ENCODE results near the gene MED29.
"Not testable (repeated sequence)": the region's sequence is repeated elsewhere in the genome, so short reads cannot be mapped to it uniquely, and the experiment has no call there.

The MED29 gene

GRCh38 chr19:39372047-39372802 lies 19.0 kb upstream of the MED29 start:
- DNase-seq = no peak

- no peak for DNase-seq
Observed at GRCh38 chr19:39372941-39373340, 18.2 kb upstream of the MED29 start.

DNA sequence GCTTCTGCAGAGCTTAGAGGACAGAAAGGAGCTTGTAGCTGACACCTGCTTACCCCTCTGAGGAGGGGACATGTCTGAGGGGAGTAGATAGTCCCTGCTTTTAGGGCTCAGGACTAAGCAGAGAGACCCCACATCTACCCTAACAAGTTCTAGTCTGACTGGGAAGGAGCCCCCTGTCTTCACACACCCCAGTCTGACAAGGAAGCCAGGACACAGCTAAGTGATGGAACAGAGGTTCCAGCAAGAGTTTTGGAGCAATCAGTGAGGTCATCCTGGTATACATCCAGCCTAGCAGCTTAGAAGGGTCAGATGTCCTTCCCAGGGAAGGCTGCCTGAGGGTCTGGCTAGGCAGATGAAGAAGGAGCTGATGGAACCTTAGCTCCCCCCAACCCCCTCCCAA lies 15.2 kb upstream of the MED29 start:
- no peak for DNase-seq

GRCh38 chr19:39377373-39378362 lies 13.5 kb upstream of the MED29 start:
- DNase-seq = no peak

DNA sequence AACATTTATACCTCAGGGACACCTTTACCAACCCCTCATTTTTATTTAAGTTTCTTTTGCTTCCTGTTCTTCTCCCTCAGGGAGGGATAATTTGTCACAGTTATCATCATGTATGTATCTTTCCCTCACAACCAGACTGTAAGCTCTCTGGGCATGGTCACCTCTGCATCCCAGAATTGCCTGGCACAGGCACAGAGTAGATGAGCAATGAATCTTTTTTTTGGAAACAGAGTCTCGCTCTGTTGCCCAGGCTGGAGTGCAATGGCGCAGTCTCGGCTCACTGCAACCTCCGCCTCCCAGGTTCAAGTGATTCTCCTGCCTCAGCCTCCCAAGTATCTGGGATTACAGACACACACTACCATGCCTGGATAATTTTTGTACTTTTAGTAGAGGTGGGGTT lies 11.8 kb upstream of the MED29 start:
- DNase-seq = not testable (repeated sequence)

GRCh38 chr19:39379865-39380396 lies 11.2 kb upstream of the MED29 start:
- no peak for DNase-seq

DNA sequence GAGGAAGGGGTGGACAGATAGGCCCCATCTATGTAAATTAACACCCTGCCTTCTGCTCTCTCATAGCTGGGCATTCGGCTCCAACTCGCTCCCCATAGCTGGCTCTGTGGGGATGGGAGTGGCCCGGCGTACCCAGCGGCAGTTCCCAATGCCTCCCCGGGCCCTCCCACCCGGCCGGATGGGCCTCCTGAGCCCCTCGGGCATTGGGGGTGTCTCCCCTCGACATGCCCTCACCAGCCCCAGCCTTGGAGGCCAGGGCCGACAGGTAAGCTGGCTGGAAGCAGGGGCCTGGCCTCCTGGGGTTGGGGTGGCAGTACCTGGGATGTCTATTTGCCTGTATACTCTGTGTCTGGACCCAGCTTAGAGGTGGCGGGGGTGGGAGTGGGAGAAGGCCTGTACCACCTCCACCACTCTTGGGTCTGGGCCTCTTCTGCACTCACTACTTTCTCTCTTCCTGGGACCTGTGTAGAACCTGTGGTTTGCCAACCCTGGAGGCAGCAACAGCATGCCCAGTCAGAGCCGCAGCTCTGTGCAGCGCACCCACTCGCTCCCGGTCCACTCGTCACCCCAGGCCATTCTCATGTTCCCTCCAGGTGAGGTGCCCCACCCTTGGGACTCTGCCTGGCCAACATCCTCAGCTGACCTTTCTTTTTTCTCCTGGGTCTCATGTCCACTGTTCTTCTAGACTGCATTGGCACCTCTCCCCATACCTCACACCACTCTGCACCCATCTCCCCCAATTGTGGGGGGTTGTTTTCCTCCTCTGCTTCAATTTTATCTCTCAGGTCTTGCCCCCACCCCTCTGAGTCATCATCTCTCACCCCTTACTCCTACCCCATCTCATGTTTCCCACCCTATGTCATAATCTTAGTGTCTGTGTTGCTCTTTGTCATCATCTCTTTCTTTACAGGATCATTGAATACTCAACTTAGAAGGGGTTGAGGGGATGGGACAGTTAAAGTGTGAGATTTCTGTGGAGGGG lies 10.4 kb upstream of the MED29 start:
- no peak for DNase-seq

- DNase-seq = no peak
Observed at GRCh38 chr19:39381910-39382611, 9.1 kb upstream of the MED29 start.

- no peak for DNase-seq
Observed at GRCh38 chr19:39382991-39383828, 8.0 kb upstream of the MED29 start.

GRCh38 chr19:39384839-39385568 lies 6.2 kb upstream of the MED29 start:
- DNase-seq = no peak

- DNase-seq = no peak
Observed at GRCh38 chr19:39385629-39386411, 5.4 kb upstream of the MED29 start.

DNA sequence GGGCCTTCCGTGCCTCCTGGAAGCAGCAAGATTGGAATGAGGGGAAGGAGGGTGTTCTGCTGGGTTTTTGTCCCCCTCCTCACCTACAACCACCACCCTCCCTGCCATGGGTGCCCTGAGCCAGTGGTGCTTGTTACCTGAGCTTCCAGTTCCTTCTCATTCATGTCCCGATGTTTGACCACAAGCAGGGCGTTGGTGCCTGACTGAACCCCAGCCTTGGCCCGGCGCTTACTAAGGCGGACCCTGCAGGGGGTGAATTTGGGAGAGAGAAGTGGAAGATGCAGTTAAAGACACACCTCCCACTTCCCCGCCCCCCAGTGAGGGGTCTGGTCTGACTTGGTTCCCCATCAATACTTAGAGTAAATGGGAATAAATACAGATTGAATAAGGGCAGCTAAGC lies 4.6 kb upstream of the MED29 start:
- DNase-seq = no peak

GRCh38 chr19:39388657-39389056 lies 2.5 kb upstream of the MED29 start:
- no peak for DNase-seq

- DNase-seq = no peak
Observed at GRCh38 chr19:39389631-39390414, 1.4 kb upstream of the MED29 start.

- no peak for DNase-seq
Observed at GRCh38 chr19:39390451-39390750, 777 bp upstream of the MED29 start.

DNA sequence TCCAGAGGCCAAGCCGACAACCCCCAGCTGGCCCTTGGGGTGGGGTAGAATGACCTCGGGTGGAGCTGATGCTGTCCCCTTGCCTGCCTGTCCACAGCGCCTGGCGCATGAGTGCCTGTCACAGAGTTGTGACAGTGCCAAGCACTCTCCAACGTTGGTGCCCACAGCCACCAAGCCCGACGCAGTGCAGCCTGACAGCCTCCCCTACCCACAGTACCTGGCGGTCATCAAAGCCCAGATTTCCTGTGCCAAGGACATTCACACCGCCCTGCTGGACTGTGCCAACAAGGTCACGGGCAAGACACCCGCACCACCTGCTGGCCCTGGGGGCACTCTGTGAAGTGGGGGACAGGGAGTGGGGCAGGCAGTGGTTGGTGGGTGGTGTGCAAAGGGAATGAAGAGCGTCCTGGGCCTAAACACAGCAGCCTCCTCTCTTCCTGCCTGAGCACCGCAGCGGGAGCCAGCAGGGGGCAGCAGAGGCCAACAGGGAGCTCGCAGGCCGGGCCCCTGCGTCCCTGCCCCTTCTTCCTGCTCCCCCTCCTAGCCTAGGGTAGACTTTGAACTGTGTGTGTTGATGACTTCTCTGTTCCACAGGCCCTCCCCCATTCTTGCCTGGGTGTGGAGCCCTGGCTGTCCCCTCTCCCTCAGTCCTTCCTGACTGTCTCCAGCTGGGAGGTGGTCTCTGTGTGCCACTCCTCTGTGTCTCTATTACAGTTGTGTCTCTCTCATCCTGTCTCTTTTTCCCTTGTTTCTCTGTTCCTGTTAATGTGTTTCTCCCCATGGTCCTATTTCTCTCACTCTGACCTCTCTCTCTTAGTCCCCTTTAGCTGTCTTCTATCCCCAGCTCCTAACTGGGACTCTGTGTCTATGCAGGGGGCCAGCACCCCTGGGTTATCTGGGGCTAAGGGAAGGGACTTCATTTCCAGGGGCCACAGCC lies 6.5 kb downstream of the MED29 start:
- DNase-seq = peak; percentile 73

DNA sequence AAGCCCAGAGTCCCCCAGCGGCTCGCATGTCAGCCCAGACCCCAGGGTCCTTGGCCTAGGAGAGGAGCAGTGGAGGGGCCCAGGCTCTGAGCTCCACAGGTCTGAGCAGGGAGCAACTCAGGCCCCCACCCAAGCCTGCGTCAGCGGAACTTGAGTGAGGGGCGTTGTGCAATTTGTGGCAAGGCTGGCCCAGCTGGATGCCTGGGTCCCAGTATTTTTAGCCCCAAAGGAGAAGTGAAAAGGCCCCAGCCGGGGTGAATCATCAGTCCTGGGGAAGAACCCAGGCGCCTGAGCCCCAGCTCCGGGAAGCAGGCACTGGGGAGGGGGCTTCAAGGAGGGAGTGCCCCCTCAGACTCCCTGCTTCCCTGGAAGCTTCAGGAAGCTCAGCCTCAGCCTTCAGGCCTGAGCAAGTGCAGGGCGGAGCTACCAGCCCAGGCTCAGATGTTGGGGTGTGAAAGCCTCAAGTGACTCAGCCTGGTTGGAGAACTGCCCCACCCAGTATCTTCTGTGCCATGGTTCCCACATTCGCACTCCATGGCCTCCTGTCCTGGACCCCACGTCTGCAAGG lies 7.2 kb downstream of the MED29 start:
- no peak for DNase-seq
